Measurements from ENCODE around the gene USB1. TPM values are rescaled to one million over a fixed set of nuclear protein-coding genes. Genes with fewer than 3 reads are reported as not detected.

Gene USB1
- total RNA-seq, 1 donor from 2014 or later, result 100.0 TPM

DNA sequence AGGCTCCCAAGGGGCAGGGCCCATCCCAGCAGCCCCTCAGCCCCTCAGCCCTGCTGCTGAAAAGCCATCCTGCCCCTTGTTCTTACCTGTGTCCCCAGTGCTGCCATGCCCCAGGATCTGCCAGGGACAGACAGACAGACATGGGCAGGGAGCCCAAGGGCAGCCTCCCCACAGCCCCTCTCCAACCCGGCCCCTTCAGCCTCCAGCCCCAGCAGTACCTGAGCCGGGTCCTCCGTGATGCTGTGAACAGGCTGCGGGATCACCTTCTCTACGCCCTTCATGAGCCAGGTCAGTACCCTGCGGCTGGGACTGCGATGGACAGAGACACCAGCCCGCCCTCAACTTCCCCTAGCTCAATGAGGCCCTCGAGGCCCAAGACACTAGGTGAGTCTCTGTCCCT, 38.5 kb upstream of the USB1 start:
- Histone ChIP-seq H2AFZ (ENCODE audit: low read depth, low read length) (no peak overlapping the region), H3K9me3 (ENCODE audit: insufficient read depth, low read depth, low read length) (no peaks in the 10 kb centered on the region), H3K27me3 (ENCODE audit: insufficient read depth, low read length) (peaks cover 3% of the 10 kb centered on the region), H3K79me2 (ENCODE audit: insufficient read depth, low read length) (no peaks in the 10 kb centered on the region), H3K4me2 (ENCODE audit: low read length) (no peak overlapping the region), H3K9ac (ENCODE audit: low read length) (no peak overlapping the region), H3K27ac (ENCODE audit: low read depth, low read length) (no peak overlapping the region), H4K20me1 (ENCODE audit: insufficient read depth, low read length) (no peaks in the 10 kb centered on the region), H3K4me1 (ENCODE audit: insufficient read depth, low read length) (no peaks in the 10 kb centered on the region), H3K36me3 (ENCODE audit: insufficient read depth, low read length) (no peaks in the 10 kb centered on the region), H3K4me3 (ENCODE audit: insufficient read depth, low read depth, low read length) (no peak overlapping the region)
- Mint-ChIP-seq H3K27me3 (ENCODE audit: low read depth, unreplicated experiment) (peaks cover 46% of the 10 kb centered on the region), H3K4me3 (ENCODE audit: unreplicated experiment) (no peak overlapping the region), H3K4me1 (ENCODE audit: low read depth, unreplicated experiment) (no peaks in the 10 kb centered on the region), H3K27ac (ENCODE audit: unreplicated experiment) (no peak overlapping the region), H3K36me3 (ENCODE audit: low read depth, unreplicated experiment) (no peaks in the 10 kb centered on the region), H3K9me3 (ENCODE audit: unreplicated experiment) (peaks cover 3% of the 10 kb centered on the region)
- FAIRE-seq (no peak), DNase-seq (ENCODE audit: low read depth) (no peak)
- TF ChIP-seq, protein P1, sequence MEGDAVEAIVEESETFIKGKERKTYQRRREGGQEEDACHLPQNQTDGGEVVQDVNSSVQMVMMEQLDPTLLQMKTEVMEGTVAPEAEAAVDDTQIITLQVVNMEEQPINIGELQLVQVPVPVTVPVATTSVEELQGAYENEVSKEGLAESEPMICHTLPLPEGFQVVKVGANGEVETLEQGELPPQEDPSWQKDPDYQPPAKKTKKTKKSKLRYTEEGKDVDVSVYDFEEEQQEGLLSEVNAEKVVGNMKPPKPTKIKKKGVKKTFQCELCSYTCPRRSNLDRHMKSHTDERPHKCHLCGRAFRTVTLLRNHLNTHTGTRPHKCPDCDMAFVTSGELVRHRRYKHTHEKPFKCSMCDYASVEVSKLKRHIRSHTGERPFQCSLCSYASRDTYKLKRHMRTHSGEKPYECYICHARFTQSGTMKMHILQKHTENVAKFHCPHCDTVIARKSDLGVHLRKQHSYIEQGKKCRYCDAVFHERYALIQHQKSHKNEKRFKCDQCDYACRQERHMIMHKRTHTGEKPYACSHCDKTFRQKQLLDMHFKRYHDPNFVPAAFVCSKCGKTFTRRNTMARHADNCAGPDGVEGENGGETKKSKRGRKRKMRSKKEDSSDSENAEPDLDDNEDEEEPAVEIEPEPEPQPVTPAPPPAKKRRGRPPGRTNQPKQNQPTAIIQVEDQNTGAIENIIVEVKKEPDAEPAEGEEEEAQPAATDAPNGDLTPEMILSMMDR (IDR thresholded peaks at IDR 0.05; ENCODE audit: insufficient read depth, low read depth, low read length), result no peak
- TF ChIP-seq EZH2 (IDR thresholded peaks at IDR 0.05; ENCODE audit: insufficient read depth, low read length), result no peak

DNA sequence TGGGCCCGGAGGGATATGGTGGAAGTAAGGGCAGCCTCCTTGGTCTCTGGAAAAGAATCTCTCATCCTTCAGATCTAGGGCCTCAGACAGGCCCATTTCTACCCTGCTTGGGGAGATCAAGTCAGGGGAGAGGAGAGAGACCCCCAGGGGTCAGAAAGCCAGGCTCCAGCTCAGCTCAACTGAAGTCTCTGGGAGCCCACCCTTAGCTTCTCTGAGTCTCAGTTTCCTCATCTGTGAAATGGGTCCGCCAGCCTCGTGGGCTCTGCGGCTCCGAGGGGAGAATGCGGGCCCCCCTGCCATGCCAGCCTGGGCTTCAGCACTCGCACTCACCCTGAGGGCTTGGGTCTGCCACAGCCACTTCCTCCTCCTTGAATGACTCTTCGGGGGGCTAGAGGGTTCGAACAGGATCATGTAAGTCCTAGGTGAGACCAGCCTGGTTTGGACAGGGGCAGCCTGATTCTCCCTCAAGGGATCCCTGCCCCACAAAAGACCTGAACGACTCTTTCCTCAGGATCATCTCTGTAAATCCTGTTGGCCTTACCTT, 37.0 kb upstream of the USB1 start:
- Histone ChIP-seq H2AFZ (ENCODE audit: low read depth, low read length) (no peak overlapping the region), H3K9ac (ENCODE audit: low read length) (no peak overlapping the region), H3K4me2 (ENCODE audit: low read length) (no peak overlapping the region), H3K4me1 (ENCODE audit: insufficient read depth, low read length) (no peaks in the 10 kb centered on the region), H3K27me3 (ENCODE audit: insufficient read depth, low read length) (peaks cover 3% of the 10 kb centered on the region), H3K36me3 (ENCODE audit: insufficient read depth, low read length) (no peaks in the 10 kb centered on the region), H3K4me3 (ENCODE audit: insufficient read depth, low read depth, low read length) (no peak overlapping the region), H3K79me2 (ENCODE audit: insufficient read depth, low read length) (no peaks in the 10 kb centered on the region), H4K20me1 (ENCODE audit: insufficient read depth, low read length) (no peaks in the 10 kb centered on the region), H3K9me3 (ENCODE audit: insufficient read depth, low read depth, low read length) (no peaks in the 10 kb centered on the region), H3K27ac (ENCODE audit: low read depth, low read length) (no peak overlapping the region)
- Mint-ChIP-seq H3K9me3 (ENCODE audit: unreplicated experiment) (peaks cover 3% of the 10 kb centered on the region), H3K27ac (ENCODE audit: unreplicated experiment) (no peak overlapping the region), H3K36me3 (ENCODE audit: low read depth, unreplicated experiment) (no peaks in the 10 kb centered on the region), H3K27me3 (ENCODE audit: low read depth, unreplicated experiment) (peaks cover 46% of the 10 kb centered on the region), H3K4me1 (ENCODE audit: low read depth, unreplicated experiment) (no peaks in the 10 kb centered on the region), H3K4me3 (ENCODE audit: unreplicated experiment) (no peak overlapping the region)
- TF ChIP-seq, protein P1 (IDR thresholded peaks at IDR 0.05; ENCODE audit: insufficient read depth, low read depth, low read length), result no peak
- TF ChIP-seq EZH2 (IDR thresholded peaks at IDR 0.05; ENCODE audit: insufficient read depth, low read length), result no peak
- DNase-seq (ENCODE audit: low read depth), result no peak
- FAIRE-seq, result no peak

DNA sequence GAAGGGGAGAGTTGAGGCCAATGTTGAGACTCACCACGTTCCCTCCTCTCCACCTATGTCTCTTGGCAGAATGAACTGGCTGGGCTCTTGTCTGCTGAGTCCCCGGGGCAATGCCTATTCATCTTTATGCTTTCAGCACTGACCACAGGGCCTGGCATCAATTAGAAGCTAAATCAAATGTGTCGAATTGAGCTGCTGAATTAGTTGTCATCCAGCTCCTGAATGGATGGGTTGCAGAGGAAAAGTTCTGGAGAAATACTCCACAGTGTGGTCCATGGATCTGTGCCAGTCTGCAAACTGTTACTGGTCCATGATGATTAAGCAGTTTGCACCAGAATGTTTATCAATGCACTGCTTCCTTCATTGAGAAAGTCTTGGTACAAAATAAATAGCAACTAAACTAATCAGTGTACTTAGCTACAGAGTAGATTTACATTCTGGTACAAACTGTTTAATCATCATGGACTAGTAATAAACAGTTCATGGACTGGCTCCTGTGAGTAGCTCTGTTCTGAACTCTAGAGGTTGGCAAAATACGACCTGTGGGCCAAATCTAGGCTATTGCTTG, 34.9 kb upstream of the USB1 start:
- no peaks in the 10 kb centered on the region for H3K4me1 Mint-ChIP-seq (ENCODE audit: low read depth, unreplicated experiment)
- peak; percentile 20 for DNase-seq (ENCODE audit: low read depth)
- peaks cover 55% of the 10 kb centered on the region for H3K27me3 Mint-ChIP-seq (ENCODE audit: low read depth, unreplicated experiment)
- Histone ChIP-seq H3K36me3 (ENCODE audit: insufficient read depth, low read length) (no peaks in the 10 kb centered on the region), H2AFZ (ENCODE audit: low read depth, low read length) (no peak overlapping the region), H3K4me3 (ENCODE audit: insufficient read depth, low read depth, low read length) (no peak overlapping the region), H3K27ac (ENCODE audit: low read depth, low read length) (no peak overlapping the region), H3K4me1 (ENCODE audit: insufficient read depth, low read length) (no peaks in the 10 kb centered on the region), H3K27me3 (ENCODE audit: insufficient read depth, low read length) (peaks cover 5% of the 10 kb centered on the region), H3K79me2 (ENCODE audit: insufficient read depth, low read length) (no peaks in the 10 kb centered on the region), H3K9me3 (ENCODE audit: insufficient read depth, low read depth, low read length) (no peaks in the 10 kb centered on the region), H4K20me1 (ENCODE audit: insufficient read depth, low read length) (no peaks in the 10 kb centered on the region), H3K9ac (ENCODE audit: low read length) (no peak overlapping the region), H3K4me2 (ENCODE audit: low read length) (no peak overlapping the region)
- TF ChIP-seq, protein P1 (IDR thresholded peaks at IDR 0.05; ENCODE audit: insufficient read depth, low read depth, low read length), result no peak
- no peak for TF ChIP-seq EZH2 (IDR thresholded peaks at IDR 0.05; ENCODE audit: insufficient read depth, low read length)
- peaks cover 3% of the 10 kb centered on the region for H3K9me3 Mint-ChIP-seq (ENCODE audit: unreplicated experiment)
- FAIRE-seq, result no peak
- H3K36me3 Mint-ChIP-seq (ENCODE audit: low read depth, unreplicated experiment), result no peaks in the 10 kb centered on the region
- H3K4me3 Mint-ChIP-seq (ENCODE audit: unreplicated experiment), result no peak overlapping the region
- no peak overlapping the region for H3K27ac Mint-ChIP-seq (ENCODE audit: unreplicated experiment)

Measured in astrocyte (in vitro differentiated cells and primary cell).